Nephron (organoid): ENCODE measurements around the gene IRF2BPL.

Source experiments
- H3K27ac Mint-ChIP-seq, 3 experiments: 2 replicates each; pipeline ENCODE4 v1.8.0; 2020; ENCODE audit warnings: mixed read lengths in 3 of 3, mild to moderate bottlenecking in 2 of 3, moderate library complexity in 1 of 3
- H3K27me3 Mint-ChIP-seq: 2 replicates; pipeline ENCODE4 v1.8.0; 2021; ENCODE audit warnings: low read depth, mild to moderate bottlenecking, moderate library complexity, mixed read lengths
- H3K36me3 Mint-ChIP-seq: 2 replicates; pipeline ENCODE4 v1.8.0; 2020; ENCODE audit warnings: low read depth, mixed read lengths
- H3K4me1 Mint-ChIP-seq: 2 replicates; pipeline ENCODE4 v1.8.0; 2020; ENCODE audit warnings: mixed read lengths
- H3K4me3 Mint-ChIP-seq, 3 experiments: 2 replicates each; pipeline ENCODE4 v1.8.0; 2020; ENCODE audit warnings: mild to moderate bottlenecking in 3 of 3, mixed read lengths in 3 of 3, moderate library complexity in 2 of 3
- H3K9me3 Mint-ChIP-seq: 2 replicates; pipeline ENCODE4 v1.8.0; 2020; ENCODE audit warnings: mixed read lengths
- CTCF ChIP-seq, 3 experiments: fragments of 200-600 bp; sonication (generic); IDR thresholded peaks; one replicate each; pipeline ENCODE4 v1.5.0; 2021; ENCODE audit warnings: antibody characterized with exemption in 3 of 3; ENCODE audit not compliant: unreplicated experiment in 3 of 3

Gene IRF2BPL

GRCh38 chr14:77043984-77044485 lies 15.5 kb upstream of the IRF2BPL start:
- peaks cover 87% of the 10 kb centered on the region for H3K4me1 Mint-ChIP-seq
- no peaks in the 10 kb centered on the region for H3K36me3 Mint-ChIP-seq
- peak overlapping the region in 2 of 3 experiments; percentile 40 to 73 for H3K4me3 Mint-ChIP-seq
- no peaks in the 10 kb centered on the region for H3K27me3 Mint-ChIP-seq
- no peak for TF ChIP-seq CTCF (IDR thresholded peaks at IDR 0.05; ENCODE audit: unreplicated experiment in 3 of 3)
- H3K27ac Mint-ChIP-seq, result peak overlapping the region; percentile 100
- no peaks in the 10 kb centered on the region for H3K9me3 Mint-ChIP-seq

- peak overlapping the region; percentile 22 to 73 (median 69) for H3K4me3 Mint-ChIP-seq
- H3K9me3 Mint-ChIP-seq, result no peaks in the 10 kb centered on the region
- TF ChIP-seq CTCF (IDR thresholded peaks at IDR 0.05; ENCODE audit: unreplicated experiment in 3 of 3), result no peak
- H3K27me3 Mint-ChIP-seq, result no peaks in the 10 kb centered on the region
- no peaks in the 10 kb centered on the region for H3K36me3 Mint-ChIP-seq
- H3K4me1 Mint-ChIP-seq, result peaks cover 93% of the 10 kb centered on the region
- peak overlapping the region; percentile 100 for H3K27ac Mint-ChIP-seq
Observed at GRCh38 chr14:77043177-77043983, 14.9 kb upstream of the IRF2BPL start.

GRCh38 chr14:77041881-77042545 lies 13.5 kb upstream of the IRF2BPL start:
- Mint-ChIP-seq H3K27ac (peak overlapping the region; percentile 100), H3K4me3 (peak overlapping the region; percentile 34 to 68 (median 46)), H3K27me3 (no peaks in the 10 kb centered on the region), H3K36me3 (no peaks in the 10 kb centered on the region), H3K4me1 (peaks cover 96% of the 10 kb centered on the region), H3K9me3 (no peaks in the 10 kb centered on the region)
- TF ChIP-seq CTCF (IDR thresholded peaks at IDR 0.05; ENCODE audit: unreplicated experiment in 3 of 3), result no peak

- no peak for TF ChIP-seq CTCF (IDR thresholded peaks at IDR 0.05; ENCODE audit: unreplicated experiment in 3 of 3)
- Mint-ChIP-seq H3K36me3 (no peaks in the 10 kb centered on the region), H3K27me3 (no peaks in the 10 kb centered on the region), H3K4me3 (peak overlapping the region; percentile 69 to 84 (median 72)), H3K27ac (peak overlapping the region; percentile 100), H3K9me3 (no peaks in the 10 kb centered on the region), H3K4me1 (peaks cover 95% of the 10 kb centered on the region)
Observed at GRCh38 chr14:77040741-77041653, 12.5 kb upstream of the IRF2BPL start.

GRCh38 chr14:77040059-77040740 lies 11.7 kb upstream of the IRF2BPL start:
- H3K27ac Mint-ChIP-seq, result peak overlapping the region; percentile 100
- no peaks in the 10 kb centered on the region for H3K27me3 Mint-ChIP-seq
- H3K9me3 Mint-ChIP-seq, result no peaks in the 10 kb centered on the region
- peak overlapping the region; percentile 72 to 84 (median 78) for H3K4me3 Mint-ChIP-seq
- H3K36me3 Mint-ChIP-seq, result no peaks in the 10 kb centered on the region
- H3K4me1 Mint-ChIP-seq, result peaks cover 92% of the 10 kb centered on the region
- no peak for TF ChIP-seq CTCF (IDR thresholded peaks at IDR 0.05; ENCODE audit: unreplicated experiment in 3 of 3)
